ENCODE results near the gene AHCY.
"Not testable (repeated sequence)": the region's sequence is repeated elsewhere in the genome, so short reads cannot be mapped to it uniquely, and the experiment has no call there.

AHCY gene

DNA sequence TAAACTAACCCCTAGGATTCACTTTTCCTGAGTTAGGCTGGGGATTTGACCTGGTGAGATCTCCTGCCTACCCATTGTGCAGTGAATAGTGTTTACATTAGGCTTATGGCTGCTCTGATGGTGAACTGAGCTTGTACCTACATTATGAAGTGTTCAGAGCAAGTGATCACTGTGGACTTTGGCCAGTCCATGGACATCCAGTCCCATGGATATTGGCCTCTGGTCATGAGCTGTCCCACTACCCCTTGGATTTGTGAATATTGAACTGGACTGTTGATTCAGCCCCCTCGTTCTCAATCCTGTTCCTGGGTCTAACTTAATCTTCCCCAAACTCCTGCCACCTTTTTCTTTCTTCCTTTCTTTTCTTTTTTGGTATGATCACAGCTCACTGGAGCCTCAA lies 48.2 kb downstream of the AHCY start:
- DNase-seq (ENCODE audit: low read depth), result no peak

DNA sequence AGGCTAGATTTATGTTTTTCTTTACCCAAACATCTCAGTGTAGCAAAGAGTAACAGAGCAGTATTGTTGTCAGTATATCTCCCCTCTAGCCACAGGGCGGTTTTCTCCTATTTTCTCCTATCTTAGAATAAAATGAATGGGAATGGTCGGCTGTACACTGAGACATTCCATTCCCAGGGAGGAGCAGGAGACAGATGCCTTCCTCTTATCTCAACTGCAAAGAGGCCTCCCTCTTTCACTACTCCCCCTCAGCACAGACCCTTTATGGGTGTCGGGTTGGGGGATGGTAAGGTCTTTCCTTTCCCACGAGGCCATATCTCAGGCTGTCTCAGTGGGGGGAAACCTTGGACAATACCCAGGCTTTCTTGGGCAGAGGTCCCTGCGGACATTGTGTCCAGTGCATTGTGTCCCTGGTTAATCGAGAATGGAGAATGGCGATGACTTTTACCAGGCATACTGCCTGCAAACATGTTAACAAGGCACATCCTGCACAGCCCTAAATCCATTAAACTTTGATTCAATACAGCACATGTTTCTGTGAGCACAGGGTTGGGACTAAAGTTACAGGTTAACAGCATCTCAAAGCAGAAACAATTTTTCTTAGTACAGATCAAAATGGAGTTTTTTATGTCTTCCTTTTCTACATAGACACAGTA lies 50.6 kb downstream of the AHCY start:
- DNase-seq (ENCODE audit: low read depth), result not testable (repeated sequence)

DNA sequence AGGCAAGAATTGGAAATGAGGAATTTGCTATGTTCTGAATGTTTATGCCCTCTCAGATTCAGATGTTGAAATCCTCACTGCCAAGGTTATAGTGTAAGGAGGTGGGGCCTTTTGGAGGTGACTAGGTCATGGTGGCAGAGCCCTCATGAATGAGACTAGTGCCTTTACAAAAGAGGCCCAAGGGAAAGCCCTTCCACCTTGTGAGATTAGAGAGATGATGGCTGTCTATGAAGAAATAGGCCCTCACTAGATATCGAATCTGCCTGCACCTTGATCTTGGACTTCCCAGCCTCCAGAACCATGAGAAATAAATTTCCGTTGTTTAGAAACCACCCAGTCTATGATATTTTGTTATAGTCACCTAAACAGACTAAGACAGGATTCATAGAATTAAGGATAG lies 51.5 kb downstream of the AHCY start:
- no peak for DNase-seq (ENCODE audit: low read depth)

DNA sequence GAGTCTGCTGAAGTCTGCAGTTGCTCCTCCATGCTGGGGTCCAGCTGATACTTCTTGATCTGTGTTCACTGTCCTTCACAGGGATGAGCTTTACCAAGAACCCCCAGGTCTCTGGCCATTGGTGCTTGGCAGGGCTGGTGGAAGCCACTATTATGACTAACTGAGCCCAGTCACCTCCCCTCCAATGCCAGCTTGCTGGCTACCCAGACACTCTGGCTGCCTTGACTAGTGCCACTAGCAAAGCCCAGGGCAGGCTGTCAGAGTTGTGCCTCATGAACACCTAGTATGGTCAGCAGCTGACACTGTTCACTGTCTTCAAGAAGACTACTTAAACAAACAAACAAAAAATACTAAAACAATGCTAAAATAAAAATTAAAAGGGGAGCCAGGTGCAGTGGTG lies 53.1 kb downstream of the AHCY start:
- DNase-seq (ENCODE audit: low read depth), result no peak

DNA sequence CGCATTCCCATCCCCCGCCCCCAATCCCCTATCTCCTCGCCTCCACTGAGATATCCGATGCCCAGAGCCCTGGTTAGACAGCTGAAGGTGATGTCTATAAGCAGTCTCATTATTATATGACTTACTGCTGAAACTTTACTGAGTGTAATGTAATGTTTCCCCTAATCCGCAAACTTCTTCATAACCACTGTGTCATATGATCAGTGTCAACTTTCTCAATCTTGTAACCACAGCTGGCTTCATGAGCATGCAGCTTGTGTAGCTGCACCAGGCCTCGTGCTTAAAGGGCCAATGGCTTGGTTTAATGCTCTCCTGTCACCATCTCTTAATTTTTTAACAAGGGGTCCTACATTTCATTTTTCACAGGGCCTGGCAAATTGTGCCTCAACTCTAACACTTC lies 53.9 kb downstream of the AHCY start:
- no peak for DNase-seq (ENCODE audit: low read depth)

DNA sequence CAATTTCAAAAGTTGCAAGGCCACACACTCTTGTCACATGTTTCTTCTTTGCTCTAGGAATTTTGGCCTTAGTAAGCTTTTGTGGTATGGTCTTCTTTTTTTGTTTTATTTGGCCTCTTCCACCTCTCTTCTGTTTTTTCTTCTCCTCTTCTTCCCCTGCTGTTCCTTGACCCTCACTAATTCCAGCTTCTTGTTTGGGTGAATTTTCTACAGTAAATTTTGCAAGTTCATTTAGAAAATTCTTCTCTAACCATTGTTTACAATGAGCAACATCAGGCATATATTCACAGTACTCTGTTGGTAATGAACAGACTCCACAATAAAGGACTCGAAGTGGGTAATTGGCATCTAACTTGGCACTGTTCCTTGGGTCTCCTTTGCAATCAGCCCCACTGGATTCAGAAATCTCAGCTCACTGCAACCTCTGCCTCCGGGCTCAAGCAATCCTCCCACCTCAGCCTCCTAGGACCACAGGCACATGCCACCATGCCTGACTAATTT lies 57.0 kb downstream of the AHCY start:
- no peak for DNase-seq (ENCODE audit: low read depth)

DNA sequence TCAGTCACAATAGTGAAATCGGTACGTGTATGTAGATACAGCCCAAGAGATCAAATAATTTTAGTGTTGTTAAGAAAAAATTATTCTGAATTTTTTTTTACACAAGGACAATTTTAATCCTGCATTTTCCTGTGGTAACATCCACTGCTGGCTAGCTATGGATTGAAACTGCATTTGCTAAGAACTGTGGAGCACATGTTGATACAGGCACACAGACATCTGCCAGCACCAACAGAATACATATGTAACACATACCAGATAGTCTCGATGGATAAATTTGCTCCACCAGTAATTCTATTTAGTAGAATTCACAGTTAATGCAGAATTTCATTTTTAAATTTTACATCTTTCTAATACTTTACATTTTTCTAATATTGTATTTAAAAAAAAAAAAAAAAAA lies 59.8 kb downstream of the AHCY start:
- DNase-seq (ENCODE audit: low read depth), result no peak

DNA sequence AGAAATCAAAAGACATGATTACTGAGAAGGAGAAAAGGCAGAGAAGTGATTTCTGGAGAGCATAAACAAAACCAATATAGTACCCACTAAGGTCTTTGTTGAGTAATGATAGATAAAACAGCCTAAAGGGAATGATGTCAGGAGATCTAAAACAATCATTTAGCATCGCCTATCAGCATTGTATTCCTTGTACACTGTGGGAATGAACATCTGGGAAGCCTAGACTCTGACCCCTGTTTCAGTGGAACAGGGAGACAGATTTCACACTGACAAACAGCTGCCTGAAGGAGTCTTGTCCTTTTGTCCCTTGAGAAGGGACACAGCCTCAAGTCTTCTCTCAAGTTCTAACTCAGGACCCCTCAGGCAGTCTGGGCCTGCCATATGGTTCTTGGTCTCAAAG lies 60.3 kb downstream of the AHCY start:
- DNase-seq (ENCODE audit: low read depth), result no peak

DNA sequence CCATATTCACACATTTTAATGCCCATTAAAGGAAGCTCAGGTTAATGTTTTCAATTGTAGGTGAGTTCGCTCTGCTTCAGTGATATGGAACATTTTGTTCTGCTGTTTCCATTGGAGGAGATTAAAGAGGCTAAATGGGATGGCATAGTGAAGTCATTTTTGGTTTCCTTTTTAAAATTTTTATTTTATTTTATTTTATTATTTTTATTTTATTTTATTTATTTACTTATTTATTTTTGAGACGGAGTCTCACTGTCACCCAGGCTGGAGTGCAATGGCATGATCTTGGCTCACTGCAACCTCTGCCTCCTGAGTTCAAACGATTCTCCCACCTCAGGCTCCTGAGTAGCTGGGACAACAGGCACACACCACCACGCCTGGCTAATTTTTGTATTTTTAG lies 61.1 kb downstream of the AHCY start:
- not testable (repeated sequence) for DNase-seq (ENCODE audit: low read depth)

DNA sequence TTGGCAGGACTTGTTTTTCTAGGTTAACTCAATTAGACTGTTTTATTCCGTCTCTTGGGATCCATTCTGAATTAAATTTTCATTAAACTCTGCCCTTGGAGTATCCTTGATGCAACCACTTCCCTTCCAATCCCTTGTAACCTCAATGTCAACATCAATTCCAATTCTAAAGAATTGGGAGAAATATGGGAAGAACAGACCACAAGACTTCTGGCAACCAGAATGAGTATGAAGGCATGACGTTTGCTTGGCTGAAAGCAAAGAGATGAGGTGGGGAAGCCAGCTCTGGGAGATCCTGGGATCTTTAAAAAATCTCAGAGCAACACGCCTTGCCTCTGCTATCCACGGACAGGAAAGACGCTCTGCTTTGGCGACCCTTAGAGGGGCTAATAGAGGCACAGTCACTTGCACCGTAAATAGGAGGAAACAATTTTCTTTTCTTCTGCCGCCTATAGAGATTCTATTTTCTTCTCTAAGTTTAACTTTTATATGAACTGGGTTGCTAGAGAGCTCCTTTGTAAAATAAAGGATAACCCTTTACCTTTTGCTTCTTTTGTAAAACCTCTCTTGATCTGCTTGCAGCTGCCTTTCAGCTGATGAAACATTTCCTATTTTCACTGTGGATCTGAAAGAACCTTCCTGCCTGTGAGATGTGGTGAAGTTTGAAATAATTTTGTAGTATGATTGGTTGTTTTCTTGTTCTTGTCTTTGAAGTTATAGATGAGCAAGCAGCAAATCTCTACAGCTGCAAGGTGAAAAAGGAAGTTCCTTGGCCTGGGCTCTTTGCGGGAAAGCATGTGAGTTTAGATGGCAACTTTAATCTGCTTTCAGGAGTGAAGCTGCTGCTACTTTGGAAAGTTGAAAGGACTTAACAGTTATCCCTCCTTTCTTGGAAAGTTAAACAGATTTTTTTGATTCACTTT lies 62.2 kb downstream of the AHCY start, which contains the start of gene ASIP:
ASIP (plus strand) TSS at position 731 of the 923 bp plus-strand sequence. CDS start 18,952 bp downstream, outside the sequence.
- DNase-seq (ENCODE audit: low read depth), result no peak

DNA sequence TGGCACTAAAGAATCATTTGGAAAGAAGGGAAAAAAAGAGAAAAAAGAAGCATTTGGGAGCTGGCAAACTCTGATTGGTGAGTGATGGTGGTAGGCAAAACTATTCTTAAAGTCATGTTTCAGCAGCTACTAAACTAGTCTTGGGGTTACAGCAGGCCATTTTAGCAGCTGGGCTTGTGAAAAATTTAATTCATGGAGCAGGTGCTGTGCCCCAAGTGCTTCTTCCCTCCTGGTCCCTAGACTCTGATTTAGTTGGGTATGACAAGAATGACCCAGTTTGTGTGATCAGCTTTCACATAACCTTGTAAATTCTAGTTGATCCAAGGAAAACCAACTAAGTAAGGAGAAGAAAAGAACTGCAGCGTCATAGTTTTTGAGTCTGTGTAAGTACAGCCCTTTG lies 63.0 kb downstream of the AHCY start:
- DNase-seq (ENCODE audit: low read depth), result no peak

DNA sequence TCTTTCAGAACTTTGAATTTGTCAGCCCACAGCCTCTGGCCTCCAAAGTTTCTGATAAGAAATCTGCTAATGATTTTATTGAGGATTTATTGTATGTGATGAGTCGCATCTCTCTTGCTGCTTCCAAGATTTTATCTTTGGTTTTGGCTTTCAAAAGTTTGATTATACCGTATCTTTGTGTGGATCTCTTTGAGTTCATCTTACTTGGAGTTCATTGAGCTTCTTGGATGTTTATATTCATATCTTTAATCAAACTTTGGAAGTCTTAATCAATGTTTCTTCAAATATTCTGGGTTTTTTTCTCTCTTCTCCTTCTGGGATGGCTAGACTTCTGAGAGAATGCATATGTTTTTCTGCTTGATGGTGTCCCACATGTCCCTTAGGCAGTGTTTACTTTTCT lies 65.2 kb downstream of the AHCY start:
- no peak for DNase-seq (ENCODE audit: low read depth)

DNA sequence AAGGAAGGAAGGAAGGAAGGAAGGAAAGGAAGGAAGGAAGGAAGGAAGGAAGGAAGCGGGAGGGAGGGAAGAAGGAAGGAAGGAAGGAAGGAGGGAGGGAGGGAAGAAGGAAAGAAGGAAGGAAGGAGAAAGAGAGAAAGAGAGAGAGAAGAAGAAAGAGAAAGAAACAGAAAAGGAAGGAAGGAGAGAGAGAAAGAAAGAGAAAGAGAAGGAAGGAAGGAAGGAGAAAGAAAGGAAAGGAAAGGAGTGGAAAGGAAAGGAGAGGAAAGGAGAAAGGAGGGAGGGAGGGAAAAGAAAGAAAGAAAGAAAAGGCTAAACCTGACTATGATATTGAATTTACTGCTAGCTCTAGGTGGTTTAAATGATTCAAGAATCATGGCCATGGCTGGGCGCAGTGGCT lies 67.3 kb downstream of the AHCY start:
- no peak for DNase-seq (ENCODE audit: low read depth)

DNA sequence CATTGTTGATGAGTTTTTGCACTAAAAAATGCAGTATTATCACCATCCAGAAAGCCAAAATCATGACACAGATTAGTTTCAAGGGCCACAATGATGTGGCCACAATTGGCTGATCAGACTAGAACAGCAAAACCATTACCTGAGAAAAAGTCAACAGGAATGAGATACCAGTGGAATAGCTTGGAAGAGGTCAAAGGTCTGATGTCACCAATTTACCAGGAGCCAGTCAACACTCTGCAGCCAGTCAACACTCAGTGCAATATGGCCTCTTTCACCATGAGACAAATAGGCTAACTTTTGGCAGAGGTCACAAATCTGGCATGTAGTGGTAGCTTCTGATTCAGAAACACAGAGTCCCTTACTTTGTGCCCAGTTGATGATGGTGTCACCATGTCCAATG lies 69.5 kb downstream of the AHCY start:
- DNase-seq (ENCODE audit: low read depth), result no peak

DNA sequence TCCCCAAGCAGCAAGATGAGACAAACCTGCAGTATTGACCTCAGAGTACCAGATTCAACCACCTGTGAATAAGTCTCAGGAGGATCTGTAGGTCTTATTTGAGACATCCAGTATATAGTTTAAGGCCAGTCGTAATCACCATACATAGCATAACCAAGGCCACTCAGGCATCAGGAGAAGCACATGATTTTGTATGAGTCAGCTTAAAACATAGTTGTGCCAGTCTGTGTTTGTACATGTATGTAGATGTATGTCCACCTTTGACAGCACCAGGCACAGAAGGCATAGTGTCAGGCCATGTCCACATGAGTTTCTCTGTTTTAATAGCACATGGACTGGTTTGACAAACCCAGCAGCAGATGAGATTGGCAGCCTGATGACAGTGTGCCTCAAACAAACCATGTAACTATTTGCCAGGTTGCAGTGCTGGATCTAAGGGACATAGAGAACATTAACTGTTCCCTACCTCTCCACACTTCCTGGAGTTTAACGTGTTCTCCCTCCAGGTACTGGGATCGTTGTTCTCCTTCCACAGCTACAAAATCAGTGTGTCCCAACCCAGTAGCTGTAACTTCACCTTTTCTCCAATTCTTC lies 70.6 kb downstream of the AHCY start:
- DNase-seq (ENCODE audit: low read depth), result no peak

DNA sequence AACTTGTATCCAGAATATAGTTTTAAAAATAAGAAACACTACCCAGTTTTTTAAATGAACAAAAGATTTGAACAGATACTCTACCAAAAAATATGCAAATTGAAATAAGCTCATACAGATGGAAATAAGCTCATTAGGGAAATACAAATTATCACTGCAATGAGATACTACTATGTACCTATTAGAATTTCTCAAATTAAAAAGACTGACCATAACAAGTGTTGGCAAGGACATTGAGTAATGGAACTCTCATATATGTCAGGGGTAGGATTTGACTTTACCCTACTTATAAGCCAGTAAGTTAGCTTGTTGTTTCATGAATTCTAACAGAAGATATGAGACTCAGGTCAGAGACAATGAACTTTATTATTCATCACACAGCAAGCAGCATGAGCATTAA lies 71.5 kb downstream of the AHCY start:
- DNase-seq (ENCODE audit: low read depth), result no peak
